Heart left ventricle (tissue), 16 donors: ENCODE data around the gene EEF1AKMT4. TPM values are rescaled to one million over a fixed set of nuclear protein-coding genes. Genes with fewer than 3 reads are reported as not detected.

Experiments used
- ATAC-seq, 4 donors: fragments of 200-7000 bp; cut with Tn5 transposase; one replicate each; pipeline ENCODE4 v1.9.1; 2020 to 2022; ENCODE audit warnings: moderate library complexity in 4 of 4, mild to moderate bottlenecking in 3 of 4, moderate number of reproducible peaks in 1 of 4
- DNase-seq, 5 donors: peaks; one replicate each; pipeline ENCODE4 v3.0.0-alpha.2; 2020
- H3K27ac ChIP-seq, 12 donors: fragments of 200-600 bp; sonication (generic) in 4 of 12; one replicate each; pipeline versions ENCODE4 v1.5.0 to v1.8.0; 2016 to 2022; ENCODE audit warnings: mild to moderate bottlenecking in 2 of 12
- H3K27me3 ChIP-seq, 9 donors: fragments of 200-600 bp; sonication (generic) in 2 of 9; one replicate each; pipeline versions ENCODE4 v1.5.1 to v1.8.0; 2016 to 2022; ENCODE audit warnings: mild to moderate bottlenecking in 3 of 9
- H3K36me3 ChIP-seq, 9 donors: fragments of 200-600 bp; sonication (generic) in 2 of 9; one replicate each; pipeline versions ENCODE4 v1.5.0 to v1.8.0; 2018 to 2022; ENCODE audit warnings: mild to moderate bottlenecking in 2 of 9
- H3K4me1 ChIP-seq, 12 donors: fragments of 200-600 bp; sonication (generic) in 4 of 12; one replicate each; pipeline versions ENCODE4 v1.5.0 to v1.8.0; 2016 to 2022; ENCODE audit warnings: mild to moderate bottlenecking in 3 of 12
- H3K4me3 ChIP-seq, 12 donors: fragments of 200-600 bp; sonication (generic) in 4 of 12; one replicate each; pipeline versions ENCODE4 v1.5.0 to v1.8.0; 2017 to 2022; ENCODE audit warnings: mild to moderate bottlenecking in 9 of 12, moderate library complexity in 4 of 12
- H3K9me3 ChIP-seq, 12 donors: fragments of 200-600 bp; sonication (generic) in 4 of 12; one replicate each; pipeline versions ENCODE4 v1.5.0 to v1.8.0; 2016 to 2022; ENCODE audit warnings: mild to moderate bottlenecking in 1 of 12
- POLR2A ChIP-seq, 2 donors: fragments of 450-650 bp; IDR thresholded peaks; one replicate each; pipeline ENCODE4 v1.6.1; 2017; ENCODE audit warnings: antibody characterized with exemption in 2 of 2, mild to moderate bottlenecking in 2 of 2, moderate library complexity in 2 of 2
- WGBS, 4 donors: extraction: QIAGEN DNeasy Blood & Tissue Kit in 2 of 4; methylation state at CpG; one replicate each; pipeline versions ENCODE4 v1.1.5 to v1.1.7; 2013 to 2018; 5-methylcytosine and 5-hydroxymethylcytosine counted together
- intact Hi-C, 10 donors: fragments of 100-400 bp; cut with DNase I; formaldehyde crosslinking; loops; one replicate each; pipeline versions ENCODE4 v1.11.1 to v1.14.2; 2022
- polyA plus RNA-seq, 2 donors: library from polyadenylated mRNA; stranded (reverse); fragments of 200-250 nt; gene quantifications; one replicate each; pipeline ENCODE4 v1.2.3, GENCODE V29; 2013
- total RNA-seq, 9 donors: library from RNA; depleted of rRNA in 2 of 9; stranded (reverse); fragments of >200 nt in 2 of 9; fragmentation: NEBNext Ultra II Directional in 3 of 9; extraction: Animal tissue kit (Norgen Biotek cat#: 25700) in 3 of 9; gene quantifications; one replicate each; pipeline versions ENCODE4 v1.1.0 to v1.2.4, GENCODE V29; 2016 to 2023
- TF ChIP-seq, protein P1 (sequence below), 12 donors: fragments of 200-600 bp; sonication (generic) in 4 of 12; IDR thresholded peaks; one replicate each; pipeline versions ENCODE4 v1.5.0 to v1.8.0; 2018 to 2022; ENCODE audit warnings: antibody characterized with exemption in 12 of 12, mild to moderate bottlenecking in 5 of 12
- donor health status: ischemic (EF 13 %, LVEDD 7.1; RV severe dilation, severe dysfunction).
- donor health status: healthy with polysubstance abuse.
- donor health status: DM: no; HTN: yes; CAD: no.
- donor health status: DM: no; HTN: no; CAD: no.
- donor health status: ischemic (EF 25% LVEDD 6.9; RV normal size, moderate dysfunction).
- donor health status: ischemic (EF 25% LVEDD 5.7; RV mildly dilated, moderate dysfunction).
- donor health status: healthy.
- donor health status: DM: yes; HTN: yes; CAD: no.
- donor health status: ischemic (EF 35%, LVEDD 5.7; RV mildly dilated, moderate dysfunction).
- donor health status: nonischemic (EF 11% LVEDD 7.7; RV severe dilation, severe dysfunction).
- donor health status: DM: yes; HTN: yes; CAD: no.
- donor health status: PGD.
- donor health status: ischemic (EF 29% LVEDD 5.4; RV normal size, mild dysfunction).
- donor health status: nonischemic (EF 23%, LVEDD 6.1; RV moderate dilation, normal function).

The EEF1AKMT4 gene
- total and polyA plus RNA-seq, 11 donors = 0.66 to 16.7 (median 2.1) TPM

DNA sequence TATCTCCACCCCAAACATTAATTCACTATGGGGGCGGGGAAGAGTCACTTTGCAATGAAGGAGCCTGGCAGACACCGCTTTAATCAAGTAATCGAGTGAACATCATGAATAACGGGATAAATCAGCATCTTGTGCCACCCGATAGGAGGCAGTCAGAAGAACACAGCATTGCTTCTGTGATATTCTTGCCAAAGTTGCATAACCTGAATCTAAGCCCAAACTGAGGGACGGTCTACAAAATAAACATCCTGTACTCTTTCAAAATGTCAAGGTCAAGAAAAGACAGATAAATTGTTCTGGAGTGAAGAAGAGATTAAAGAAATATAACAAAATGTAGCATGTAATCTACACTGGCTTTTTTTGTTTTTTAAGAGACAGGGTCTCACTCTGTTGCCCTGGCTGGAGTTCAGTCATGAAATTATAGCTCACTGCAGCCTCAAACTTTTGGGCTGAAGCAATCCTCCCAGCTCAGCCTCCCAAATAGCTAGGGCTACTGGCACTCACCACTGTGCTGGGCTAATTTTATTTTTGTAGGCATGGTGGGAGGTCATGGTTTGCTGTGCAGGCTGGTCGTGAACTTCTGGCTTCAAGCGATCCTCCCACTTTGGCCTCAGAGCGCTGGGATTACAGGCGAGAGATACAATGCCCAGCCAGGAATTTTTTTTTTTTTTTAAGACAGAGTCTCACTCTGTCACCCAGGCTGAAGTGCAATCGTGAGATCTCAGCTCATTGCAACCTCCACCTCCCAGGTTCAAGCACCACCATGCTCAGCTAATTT, 40.1 kb upstream of the EEF1AKMT4 start:
- TF ChIP-seq POLR2A (IDR thresholded peaks at IDR 0.05) = no peak
- TF ChIP-seq, protein P1, sequence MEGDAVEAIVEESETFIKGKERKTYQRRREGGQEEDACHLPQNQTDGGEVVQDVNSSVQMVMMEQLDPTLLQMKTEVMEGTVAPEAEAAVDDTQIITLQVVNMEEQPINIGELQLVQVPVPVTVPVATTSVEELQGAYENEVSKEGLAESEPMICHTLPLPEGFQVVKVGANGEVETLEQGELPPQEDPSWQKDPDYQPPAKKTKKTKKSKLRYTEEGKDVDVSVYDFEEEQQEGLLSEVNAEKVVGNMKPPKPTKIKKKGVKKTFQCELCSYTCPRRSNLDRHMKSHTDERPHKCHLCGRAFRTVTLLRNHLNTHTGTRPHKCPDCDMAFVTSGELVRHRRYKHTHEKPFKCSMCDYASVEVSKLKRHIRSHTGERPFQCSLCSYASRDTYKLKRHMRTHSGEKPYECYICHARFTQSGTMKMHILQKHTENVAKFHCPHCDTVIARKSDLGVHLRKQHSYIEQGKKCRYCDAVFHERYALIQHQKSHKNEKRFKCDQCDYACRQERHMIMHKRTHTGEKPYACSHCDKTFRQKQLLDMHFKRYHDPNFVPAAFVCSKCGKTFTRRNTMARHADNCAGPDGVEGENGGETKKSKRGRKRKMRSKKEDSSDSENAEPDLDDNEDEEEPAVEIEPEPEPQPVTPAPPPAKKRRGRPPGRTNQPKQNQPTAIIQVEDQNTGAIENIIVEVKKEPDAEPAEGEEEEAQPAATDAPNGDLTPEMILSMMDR (IDR thresholded peaks at IDR 0.05) = no peak
- Histone ChIP-seq H3K27me3 (peaks cover 0 to 8% (median 0%) of the 10 kb centered on the region in 9 donors), H3K27ac (no peak overlapping the region), H3K36me3 (no peaks in the 10 kb centered on the region), H3K9me3 (no peaks in the 10 kb centered on the region), H3K4me3 (no peak overlapping the region), H3K4me1 (peaks cover 0 to 5% (median 0%) of the 10 kb centered on the region in 12 donors)
- 59 to 63% (median 62%) methylated on average over 11 of the region's 11 CpGs for WGBS, 4 donors
- no peak for ATAC-seq
- DNase-seq = no peak
- intact Hi-C loops = no loop called here

DNA sequence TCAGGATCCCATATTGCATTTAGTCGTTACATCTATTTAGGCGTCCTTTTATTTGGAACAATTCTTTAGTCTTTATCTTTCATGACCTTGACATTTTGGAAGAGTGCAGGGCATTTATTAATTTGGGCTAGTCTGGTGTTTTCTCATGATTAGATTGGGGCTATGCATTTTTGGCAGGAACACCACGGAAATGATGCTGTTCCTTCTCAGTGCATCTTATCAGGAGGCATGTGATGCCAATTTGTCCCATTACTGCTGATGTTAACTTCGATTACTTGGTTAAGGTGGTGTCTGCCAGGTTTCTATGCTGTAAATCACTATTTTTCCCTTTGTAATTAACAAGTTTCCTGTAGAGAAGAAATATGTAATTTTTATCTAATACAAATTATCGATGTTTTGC, 38.2 kb upstream of the EEF1AKMT4 start:
- TF ChIP-seq POLR2A (IDR thresholded peaks at IDR 0.05) = no peak
- TF ChIP-seq, protein P1 (IDR thresholded peaks at IDR 0.05) = no peak
- Histone ChIP-seq H3K27me3 (peaks cover 0 to 8% (median 0%) of the 10 kb centered on the region in 9 donors), H3K4me3 (no peak overlapping the region), H3K4me1 (peaks cover 0 to 5% (median 0%) of the 10 kb centered on the region in 12 donors), H3K9me3 (no peaks in the 10 kb centered on the region), H3K27ac (no peak overlapping the region), H3K36me3 (no peaks in the 10 kb centered on the region)
- DNase-seq = no peak
- ATAC-seq = no peak
- intact Hi-C loops = no loop called here
- WGBS, 4 donors = 69 to 81% (median 76%) methylated on average over 5 of the region's 5 CpGs

DNA sequence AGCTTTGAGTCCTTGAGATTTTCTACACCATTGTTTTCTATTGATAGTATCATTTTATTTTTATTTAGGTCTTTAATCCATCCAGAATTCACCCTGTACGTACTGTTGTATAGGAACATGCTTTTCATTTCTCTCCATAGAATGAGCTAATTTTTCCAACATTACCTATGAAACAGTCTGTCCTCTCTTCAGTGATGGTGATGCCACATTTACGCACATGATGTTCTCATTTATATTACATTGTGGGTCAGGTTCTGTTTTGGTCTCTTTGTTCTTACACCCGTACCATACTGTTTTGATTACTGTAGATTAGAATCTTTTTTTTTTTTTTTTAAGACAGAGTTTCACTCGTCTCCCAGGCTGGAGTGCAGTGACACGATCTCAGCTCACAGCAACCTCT, 37.8 kb upstream of the EEF1AKMT4 start:
- 79 to 81% (median 80%) methylated on average over 5 of the region's 5 CpGs for WGBS, 4 donors
- DNase-seq (no peak), ATAC-seq (no peak)
- Histone ChIP-seq H3K27me3 (peaks cover 0 to 5% (median 0%) of the 10 kb centered on the region in 9 donors), H3K4me3 (no peak overlapping the region), H3K36me3 (no peaks in the 10 kb centered on the region), H3K27ac (no peak overlapping the region), H3K9me3 (no peaks in the 10 kb centered on the region), H3K4me1 (peaks cover 0 to 5% (median 0%) of the 10 kb centered on the region in 12 donors)
- intact Hi-C loops = no loop called here
- TF ChIP-seq POLR2A (IDR thresholded peaks at IDR 0.05) = no peak
- TF ChIP-seq, protein P1 (IDR thresholded peaks at IDR 0.05) = no peak

DNA sequence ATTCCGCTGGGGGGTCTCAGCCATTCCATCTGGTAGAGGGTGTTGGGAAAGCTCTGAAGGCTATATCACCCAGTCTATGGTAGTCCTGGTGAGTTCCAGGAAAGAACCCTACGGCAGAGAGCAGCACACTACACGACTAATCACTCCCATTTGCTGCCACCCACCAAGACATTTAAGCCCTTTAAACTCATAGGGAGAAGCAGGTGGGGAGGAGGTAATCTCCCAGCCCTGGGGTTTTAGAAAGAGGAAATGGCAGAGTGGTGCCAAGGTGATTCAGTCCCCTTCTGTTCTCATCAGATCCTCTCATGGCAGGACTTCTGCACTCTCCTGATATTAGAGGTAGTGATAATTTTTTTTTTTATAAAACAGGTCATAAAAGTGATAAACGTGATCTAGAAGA, 30.7 kb upstream of the EEF1AKMT4 start:
- intact Hi-C loops = no loop called here
- Histone ChIP-seq H3K27ac (no peak overlapping the region), H3K27me3 (peaks cover 0 to 10% (median 0%) of the 10 kb centered on the region in 9 donors), H3K4me3 (no peak overlapping the region), H3K4me1 (no peaks in the 10 kb centered on the region), H3K9me3 (no peaks in the 10 kb centered on the region), H3K36me3 (no peaks in the 10 kb centered on the region)
- DNase-seq = no peak
- 49 to 58% (median 57%) methylated on average over 4 of the region's 4 CpGs for WGBS, 4 donors
- TF ChIP-seq POLR2A (IDR thresholded peaks at IDR 0.05) = no peak
- no peak for ATAC-seq
